GM11168 (cell line): ENCODE results near the gene CDHR2.

Experiments
- in situ Hi-C: fragments of 300-500 bp; cut with MboI; formaldehyde crosslinking; loops from one replicate; pipeline ENCODE4 v1.12.0; 2022; ENCODE audit warnings: low sequenced_read_pairs; ENCODE audit not compliant: unreplicated experiment

Gene CDHR2

DNA sequence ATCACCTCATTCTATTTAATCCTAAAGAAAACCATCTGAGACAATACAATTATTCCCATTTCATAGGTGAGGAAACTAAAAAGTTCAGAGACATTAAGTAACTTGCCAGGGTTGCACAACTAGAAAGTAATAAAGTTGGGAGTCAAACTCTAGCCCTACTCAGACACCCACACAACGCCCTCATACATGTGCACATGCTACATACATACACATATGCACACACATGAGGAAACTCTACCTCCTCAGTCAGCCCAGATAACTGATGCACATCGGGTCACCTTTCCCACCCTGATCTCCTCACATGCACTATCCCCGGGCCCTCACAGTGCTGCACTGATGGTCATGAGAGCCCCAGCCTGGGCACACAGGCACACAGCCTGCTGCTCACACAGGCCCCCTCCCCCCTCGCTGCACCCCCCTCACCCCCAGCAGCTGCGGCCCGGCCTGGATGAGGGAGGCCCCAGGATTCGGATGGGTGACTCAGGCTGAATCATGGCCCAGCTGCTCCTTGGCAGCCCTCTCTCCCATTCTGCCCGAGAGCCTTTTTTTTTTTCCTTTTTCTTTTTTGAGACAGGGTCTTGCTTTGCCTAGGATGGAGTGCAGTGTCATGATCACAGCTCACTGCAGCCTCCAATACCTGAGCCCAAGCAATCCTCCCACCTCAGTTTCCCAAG is 65.8 kb downstream of the CDHR2 start:
- in situ Hi-C loops: no loop called here

DNA sequence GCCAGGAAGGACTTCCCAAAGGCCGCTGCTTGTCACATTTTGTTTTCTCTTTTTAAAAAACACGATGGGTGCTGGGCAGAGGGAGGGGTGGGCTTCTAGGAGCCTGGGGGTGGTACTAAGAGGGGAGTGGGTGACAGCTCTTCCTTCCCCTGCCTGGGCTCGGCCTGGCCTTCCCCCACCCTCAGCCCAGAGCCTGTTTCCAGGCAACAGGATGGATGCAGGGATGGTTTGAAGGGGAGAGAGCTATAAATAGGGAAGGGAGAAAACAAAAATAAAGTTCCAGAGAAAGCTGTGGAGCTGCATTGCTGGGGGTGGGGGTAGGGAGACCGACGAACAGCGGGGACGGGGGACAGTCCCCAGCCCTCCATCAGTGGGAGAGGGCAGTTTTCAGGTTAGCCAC is 67.4 kb downstream of the CDHR2 start:
- in situ Hi-C loops: no loop called here

DNA sequence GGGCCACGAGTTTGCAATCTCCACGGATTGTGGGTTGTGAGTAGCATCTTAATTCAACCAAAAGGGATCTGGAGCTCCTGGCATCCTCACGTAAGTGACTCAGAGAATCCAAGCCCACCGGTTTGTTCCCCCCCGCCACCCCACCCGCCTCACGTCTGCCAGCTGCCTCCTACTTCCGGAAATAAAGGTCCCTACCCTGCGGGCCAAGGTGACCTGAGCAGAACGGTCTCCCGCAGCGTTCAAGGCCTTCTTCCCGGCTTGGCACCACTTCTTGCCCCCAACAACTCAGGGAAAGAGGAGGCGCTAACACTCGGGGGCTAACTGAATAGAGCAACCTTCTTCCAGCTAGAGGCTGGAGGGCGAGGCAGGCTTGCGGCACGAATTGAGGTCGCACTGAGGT is 69.6 kb downstream of the CDHR2 start:
- in situ Hi-C loops: no loop called here

DNA sequence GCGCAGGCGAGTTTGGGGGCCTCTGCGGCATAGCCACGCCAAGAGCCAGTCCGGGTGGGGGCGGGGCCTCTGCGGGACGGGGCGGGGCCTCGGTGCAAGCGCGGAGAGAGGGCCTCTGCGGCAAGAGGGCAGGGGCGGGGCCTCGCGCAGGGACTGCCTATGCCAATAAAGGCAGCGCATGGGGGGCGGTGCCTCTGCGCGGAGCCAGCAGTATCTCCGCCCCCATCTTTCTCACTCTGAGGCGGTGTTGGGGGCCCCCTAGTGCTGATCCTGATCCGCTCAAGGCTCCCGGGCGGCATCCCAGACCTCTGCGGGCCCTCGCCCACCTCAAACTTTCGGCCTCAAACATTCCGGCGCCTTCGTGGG is 70.0 kb downstream of the CDHR2 start:
- in situ Hi-C loops: no loop called here

DNA sequence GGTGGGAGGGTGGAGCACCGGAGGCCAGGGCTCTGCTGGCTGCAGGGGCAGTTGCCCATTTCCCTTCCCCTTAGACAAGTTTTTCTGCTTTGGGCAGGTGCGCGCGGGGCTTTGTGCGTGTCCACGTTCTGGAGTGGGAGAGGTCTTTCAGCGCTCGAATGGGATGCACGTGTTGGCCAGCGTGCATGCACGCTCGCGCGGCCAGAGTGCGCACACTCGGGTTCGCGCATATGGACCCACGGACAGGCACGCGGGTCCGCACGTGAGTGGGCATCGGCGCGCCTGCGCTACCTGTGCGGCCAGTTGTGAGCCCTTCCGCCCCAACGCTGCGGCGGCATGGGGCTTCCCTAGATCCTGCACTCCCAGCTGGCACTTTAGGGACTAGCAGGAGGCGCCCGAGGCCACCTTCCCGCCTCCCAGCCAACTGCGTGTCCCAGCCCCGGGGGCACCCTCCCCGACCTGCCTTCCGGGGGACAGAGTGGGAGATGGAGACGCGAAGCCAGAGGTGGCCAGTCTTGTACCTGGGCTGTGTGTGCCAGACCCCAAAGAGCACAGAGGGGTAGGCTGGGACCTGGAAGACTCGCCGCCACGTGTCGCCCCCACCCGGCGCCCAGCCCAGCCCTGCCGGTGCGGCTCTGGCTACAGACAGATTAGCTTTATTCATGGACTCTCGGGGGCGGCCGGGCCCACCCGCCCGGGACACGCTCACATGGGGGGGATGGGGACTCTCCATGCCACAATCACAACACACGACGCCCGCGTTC is 70.6 kb downstream of the CDHR2 start:
- in situ Hi-C loops: no loop called here

DNA sequence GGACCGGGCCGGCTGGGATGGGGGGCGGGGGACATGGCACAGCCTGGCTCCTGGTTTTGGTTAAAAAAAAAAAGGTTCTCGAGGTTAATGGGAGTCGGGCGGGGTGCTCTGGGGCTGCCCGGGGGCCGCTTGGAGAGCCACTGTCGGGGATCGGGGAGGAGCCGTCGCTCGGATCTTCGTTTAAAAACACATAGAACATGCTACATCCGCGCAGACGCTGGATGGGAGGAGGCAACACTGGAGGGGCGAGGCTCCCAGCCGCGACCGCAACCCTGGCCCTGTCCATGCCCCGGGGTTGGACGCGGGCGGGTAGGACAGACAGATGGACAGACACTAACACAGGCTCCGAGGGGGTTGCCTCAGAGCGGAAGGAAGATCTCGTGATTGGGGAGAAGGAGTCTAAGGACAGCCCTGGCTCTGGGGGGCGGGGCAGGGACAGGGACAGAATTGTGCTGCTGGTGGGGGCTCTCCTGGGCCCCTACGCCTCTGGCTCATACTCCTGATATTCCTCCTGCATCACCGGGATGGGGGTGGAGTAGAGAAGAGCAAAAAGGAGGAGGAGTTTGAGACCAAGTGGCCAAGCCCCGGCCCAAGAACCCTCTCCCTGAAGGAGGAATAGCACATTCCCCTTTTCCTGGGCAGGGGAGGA is 71.3 kb downstream of the CDHR2 start:
- in situ Hi-C loops: no loop called here

DNA sequence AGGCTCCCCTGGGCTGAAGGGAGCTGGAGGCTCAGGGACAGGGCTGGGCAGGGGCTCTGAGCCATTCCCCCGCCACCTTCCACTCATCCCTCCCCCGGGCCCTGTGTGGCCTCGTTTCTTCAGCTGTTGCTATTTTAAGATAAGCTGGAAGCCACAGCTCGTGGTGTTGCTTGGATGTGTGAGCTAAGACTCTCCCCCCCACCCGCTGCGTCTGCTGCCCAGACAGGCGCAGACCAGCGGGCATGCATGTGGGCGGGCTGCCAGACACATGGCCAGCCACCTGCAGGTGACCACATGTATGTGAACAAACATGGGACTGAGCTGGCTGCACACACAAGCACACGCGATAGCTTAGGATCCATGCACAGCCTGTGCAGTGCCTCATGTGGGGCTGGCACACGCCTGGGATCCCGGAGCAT is 72.5 kb downstream of the CDHR2 start:
- in situ Hi-C loops: no loop called here

DNA sequence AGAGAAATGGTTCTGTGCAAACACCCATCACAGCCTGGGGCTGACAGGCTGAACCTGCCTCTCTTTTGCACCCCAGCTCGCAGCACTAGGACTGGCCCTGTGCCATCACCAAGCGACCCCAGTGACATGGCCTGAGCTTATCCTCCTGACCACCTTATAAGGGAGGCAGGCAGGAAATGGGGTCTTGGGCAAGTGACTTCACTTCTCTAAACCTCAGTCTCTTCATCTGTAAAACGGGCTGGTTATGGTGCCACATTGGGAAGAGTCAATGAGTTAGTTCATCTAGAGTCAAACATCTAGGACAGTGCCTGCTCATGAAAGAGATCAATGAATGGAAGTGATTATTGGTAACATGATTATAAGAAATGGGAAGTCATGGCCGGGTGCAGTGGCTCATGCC is 75.0 kb downstream of the CDHR2 start:
- in situ Hi-C loops: no loop called here

DNA sequence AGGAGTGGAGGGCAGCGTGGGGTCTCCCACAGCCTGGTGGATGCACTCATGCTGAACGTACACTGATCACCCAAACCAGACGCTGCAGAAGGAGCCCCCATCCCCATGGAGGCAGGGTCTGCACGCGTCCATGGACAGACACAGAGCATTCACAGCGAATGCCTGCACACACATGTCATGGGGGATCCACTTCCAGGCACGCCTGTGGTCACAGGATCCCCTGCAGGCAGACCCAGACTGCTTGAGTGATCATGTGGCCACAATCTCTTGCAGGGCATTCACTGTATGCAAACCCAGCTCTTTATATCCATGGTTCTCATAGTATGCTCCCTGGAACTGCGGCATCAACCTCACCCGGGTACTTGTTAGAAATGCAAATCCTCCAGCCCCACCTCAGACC is 75.8 kb downstream of the CDHR2 start:
- in situ Hi-C loops: no loop called here

DNA sequence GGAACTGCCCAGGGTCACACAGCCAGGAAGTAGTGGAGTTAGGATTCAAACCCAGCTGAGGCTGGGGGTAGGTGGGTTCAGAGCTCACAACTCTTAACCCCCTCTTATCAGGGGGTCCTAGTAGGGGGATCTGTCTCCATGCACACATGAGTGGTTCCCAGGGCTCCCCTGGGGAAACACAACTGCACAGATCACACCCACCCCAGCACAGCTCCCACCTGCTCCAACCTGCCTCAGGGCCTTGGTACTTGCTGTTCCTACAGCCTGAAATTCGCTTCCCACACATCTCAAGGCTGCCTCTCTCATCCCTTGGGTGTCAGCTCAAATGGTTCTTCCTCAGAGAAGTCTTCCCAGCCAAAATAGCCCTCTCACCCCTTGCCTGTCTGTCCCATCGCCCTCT is 76.4 kb downstream of the CDHR2 start:
- in situ Hi-C loops: no loop called here

DNA sequence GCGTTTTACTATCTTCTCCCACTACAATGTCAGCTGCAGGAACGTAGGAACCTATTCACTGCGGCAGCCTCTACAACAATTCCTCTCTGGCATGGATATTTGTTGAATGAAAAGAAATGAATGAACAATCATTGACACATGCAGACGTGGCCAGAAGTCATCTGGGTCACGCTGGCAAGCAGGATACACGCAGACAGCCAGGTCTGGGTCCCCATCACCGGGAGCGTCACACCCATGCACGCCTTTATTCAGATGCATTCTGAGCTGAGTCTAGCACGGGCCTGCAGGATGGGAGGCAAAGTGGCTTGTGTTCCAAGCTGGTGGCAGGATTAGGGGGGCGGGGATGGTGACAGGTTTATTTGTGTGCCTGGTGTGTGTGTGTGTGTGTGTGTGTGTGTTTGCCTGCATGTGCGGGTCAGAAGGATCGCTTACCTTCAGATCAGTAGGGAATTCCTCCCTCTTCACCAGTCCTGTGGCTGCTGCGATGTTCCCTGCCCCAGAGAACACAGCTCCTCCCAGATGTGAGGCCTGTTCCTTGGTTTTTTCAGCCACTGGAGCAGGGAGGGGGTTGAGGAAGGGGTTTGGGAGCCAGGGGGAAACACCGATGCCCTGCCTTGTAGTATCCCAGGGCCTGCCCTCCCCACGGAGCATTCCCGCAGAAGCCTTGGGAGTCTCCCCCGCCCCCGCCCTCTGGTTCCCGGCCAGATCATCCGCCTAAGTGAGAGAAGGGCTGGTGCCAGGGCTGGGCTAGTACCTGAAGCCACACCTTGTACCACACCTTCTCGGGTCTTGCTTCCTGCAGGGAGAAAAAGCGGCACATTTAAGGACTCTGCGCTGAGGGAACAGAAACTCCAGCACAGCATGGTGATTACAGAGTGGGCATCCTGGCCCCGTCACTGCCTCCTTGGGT is 77.1 kb downstream of the CDHR2 start:
- in situ Hi-C loops: no loop called here

DNA sequence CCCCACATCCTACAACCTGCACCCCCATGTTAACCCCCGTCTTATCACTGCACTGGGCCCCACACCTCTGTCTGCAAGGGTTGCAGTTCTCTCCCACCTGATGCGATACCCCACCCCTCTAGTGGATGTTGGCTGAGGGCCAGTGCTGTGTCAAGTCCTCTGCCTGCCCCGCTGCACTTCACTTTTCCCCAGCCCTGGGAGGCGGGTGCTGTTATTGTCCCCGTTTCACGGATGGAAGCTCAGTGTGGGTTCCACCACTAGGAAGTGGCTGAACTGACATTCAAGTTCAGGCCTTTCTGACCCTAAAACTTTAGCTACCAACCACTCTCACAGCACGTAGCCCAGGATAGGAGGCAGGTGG is 77.7 kb downstream of the CDHR2 start:
- in situ Hi-C loops: no loop called here

DNA sequence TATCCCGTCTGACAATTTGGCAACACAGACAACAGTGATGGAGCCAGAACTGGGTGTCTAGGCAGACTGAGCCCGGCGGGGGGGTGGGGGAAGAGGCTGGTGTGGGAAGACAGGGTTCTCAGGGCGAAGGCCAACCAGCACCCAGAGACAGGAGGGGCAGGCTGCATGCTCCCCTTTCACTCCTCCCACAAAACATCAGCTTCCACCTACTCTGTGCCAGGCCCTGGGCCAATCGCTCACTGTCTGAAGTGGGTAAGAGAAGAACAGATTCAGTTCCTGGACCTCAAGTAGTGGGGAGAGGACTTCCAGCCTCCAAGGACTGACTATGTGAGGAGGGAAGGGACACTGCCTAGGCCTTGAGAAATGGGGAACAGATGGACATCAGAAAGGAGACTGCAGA is 78.4 kb downstream of the CDHR2 start:
- in situ Hi-C loops: no loop called here

DNA sequence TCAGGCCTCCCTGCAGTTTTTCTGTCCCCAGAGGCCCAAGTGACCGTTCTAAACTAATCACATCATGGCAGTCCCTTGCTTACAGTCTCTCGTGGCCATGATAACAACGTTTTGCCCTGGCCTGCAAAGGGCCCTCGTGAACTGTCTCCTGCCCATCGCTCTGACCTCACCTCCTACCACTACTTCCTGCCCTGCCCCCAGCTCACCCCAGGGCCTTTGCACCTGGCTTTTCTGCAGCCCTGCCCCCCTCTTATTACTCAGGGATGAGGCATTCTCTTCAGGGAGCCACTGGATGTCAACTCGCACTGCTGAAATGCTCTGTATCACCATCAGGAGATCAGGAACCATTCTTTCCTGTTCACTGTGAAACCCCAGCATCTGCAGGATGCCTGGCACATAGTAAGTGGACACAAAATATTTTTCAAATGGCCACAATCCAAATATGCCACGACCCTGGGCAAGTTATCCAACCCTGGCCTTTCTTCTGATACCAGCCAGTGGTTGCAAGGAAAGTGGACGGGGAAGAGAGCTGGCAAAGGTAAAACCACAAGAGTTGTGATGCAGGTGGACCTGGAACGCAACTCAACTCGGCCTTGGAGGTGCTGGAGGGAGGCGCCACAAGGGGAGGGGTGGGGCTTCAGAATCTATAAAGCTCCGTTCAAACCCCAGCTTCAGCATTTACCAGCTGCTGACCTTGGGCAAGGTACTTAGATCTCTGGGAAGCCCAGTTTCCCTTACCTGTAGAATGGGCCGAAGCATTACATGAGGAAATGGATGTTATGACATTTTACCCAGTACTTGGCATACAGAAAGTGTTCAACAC is 79.5 kb downstream of the CDHR2 start:
- in situ Hi-C loops: no loop called here

DNA sequence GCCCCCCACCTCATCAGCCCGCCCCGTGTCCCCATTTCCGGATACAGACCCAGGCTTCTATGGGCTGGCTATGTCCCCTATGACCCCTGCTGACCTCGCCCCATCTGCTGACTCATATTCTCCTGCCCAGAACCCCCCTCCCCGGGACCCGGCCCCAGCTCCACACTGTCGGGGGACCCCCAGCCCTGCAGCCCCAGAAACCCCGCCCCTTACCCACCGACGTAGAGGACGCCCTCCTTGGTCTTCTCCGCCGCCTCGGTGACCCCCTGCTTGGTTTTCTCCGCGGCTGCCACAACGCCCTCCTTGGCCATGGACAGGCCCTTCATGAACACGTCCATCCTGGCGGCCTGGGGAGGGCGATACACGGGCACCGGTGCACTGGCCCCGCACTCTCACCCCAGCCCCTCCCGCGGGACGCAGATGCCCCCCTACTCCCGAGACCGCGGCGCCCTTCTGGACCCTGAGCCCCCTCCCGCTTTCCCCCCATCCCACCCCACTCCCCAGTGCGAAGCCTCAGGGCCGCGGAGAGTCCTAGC is 80.2 kb downstream of the CDHR2 start:
- in situ Hi-C loops: no loop called here

DNA sequence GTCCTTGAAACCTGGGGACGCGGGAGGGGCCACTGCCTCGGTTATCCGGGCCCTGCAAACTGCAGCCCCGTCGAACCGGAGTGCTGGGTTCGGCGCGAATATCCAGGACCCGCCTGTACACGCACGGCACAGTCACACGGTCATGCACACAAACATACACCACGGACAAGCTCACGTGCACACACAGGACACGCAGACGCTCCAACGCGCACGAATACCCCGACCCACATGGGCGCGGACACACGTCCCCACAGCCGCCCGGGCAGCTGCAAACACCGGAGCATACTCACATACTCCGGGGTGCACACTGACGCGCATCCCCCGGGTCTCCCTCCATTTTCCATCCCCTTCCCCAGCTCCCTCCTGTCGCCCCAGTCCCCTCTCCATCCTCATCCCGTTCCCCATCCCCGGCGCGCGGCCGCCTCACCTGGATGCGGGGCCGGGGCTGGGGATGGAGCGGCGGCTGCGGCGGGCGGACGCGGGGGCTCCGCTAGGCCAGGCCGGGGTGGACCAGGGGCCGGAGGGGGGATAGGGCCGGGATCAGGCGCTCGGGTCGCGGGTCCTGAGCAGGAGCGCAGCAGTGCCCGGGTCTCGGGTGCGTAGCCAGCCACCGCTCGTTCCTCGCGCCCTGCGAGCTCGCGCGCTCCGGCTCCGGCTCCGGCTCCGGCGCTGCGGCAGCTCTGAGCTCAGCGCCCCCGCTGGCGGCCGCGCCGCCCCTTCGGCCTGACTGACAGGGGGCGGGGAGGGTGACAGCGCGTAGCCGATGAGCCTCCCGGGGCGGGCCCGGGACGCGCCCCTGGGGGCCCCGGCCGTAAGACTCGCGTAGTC is 80.9 kb downstream of the CDHR2 start, which contains the start of the genes EIF4E1B and SNCB:
TSS of gene EIF4E1B (plus strand) at position 823 of the 828 bp plus-strand sequence. CDS start 12,113 bp downstream, outside the sequence.
TSS of gene SNCB (minus strand) at position 682 of the 828 bp plus-strand sequence. CDS start 880 bp downstream, outside the sequence.
- in situ Hi-C loops: no loop called here

DNA sequence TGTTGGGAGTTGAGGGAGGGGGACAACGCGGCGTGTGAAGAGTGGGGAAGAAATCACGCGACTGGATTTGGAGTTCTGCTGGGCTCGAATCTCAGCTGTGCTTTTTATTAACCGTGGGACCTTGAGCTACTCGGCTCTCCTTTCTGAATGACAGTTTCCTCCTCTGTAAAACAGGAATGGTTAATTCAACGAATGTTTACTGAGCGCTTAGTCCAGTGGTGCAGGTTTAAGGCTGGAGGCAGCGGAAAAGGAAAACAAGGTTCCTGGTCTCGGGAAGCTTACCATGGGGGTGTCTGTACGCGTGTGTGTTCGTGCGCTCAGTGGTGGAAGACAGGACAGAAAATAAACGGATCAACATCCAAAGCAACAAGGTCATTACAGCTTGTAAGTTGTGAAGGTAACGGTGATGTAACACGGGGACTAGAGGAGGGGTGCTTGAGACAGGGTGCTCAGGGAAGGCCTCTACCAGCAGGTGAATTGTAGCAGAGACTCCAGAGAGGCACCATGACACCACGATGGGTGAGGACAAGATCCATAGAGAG is 81.6 kb downstream of the CDHR2 start:
- in situ Hi-C loops: no loop called here
